Panc1 (cell line): Measurements from ENCODE around the gene ZER1. TPM values are rescaled to one million over a fixed set of nuclear protein-coding genes. Genes with fewer than 3 reads are reported as not detected.

Source experiments
- ATAC-seq: fragments of 200-7000 bp; cut with Tn5 transposase; 2 replicates; pipeline ENCODE4 v1.9.1; 2020; ENCODE audit warnings: mild to moderate bottlenecking, moderate library complexity
- BruUV-seq: library from RNA; stranded (reverse); fragments of 400-500 nt; replicated peaks from 2 replicates; lab custom pipeline; 2021; lab: Mats Ljungman, UMichigan
- CTCF ChIA-PET: fragments of 300-600 bp; sonication (Branson Sonifier 250); formaldehyde crosslinking; loops from one replicate; lab custom pipeline; 2022; ENCODE audit warnings: antibody characterized with exemption; lab: Charles Lee
- POLR2A ChIA-PET: fragments of 300-600 bp; sonication (Branson Sonifier 250); formaldehyde crosslinking; loops from one replicate; lab custom pipeline; 2022; ENCODE audit warnings: antibody characterized with exemption; lab: Charles Lee
- DNase-seq: peaks from one replicate; pipeline ENCODE4 v3.0.0-alpha.2; 2010; ENCODE audit warnings: low read depth, low spot score
- H3K27ac ChIP-seq: 2 replicates; pipeline ENCODE4 v1.5.1; 2011; ENCODE audit warnings: mild to moderate bottlenecking, low read length, inconsistent platforms
- H3K27me3 ChIP-seq: fragments of 200-500 bp; sonication (Bioruptor generic); 2 replicates; pipeline ENCODE4 v1.6.0; 2014; ENCODE audit warnings: low read length, inconsistent platforms; ENCODE audit not compliant: control insufficient read depth, insufficient read depth
- H3K36me3 ChIP-seq: fragments of 200-500 bp; sonication (Bioruptor generic); 2 replicates; pipeline ENCODE4 v1.5.1; 2014; ENCODE audit warnings: inconsistent platforms, mild to moderate bottlenecking, low read length, moderate library complexity; ENCODE audit not compliant: control insufficient read depth, insufficient read depth
- H3K4me1 ChIP-seq: 2 replicates; pipeline ENCODE4 v1.5.1; 2011; ENCODE audit warnings: inconsistent platforms, mild to moderate bottlenecking, low read length, moderate library complexity; ENCODE audit not compliant: control insufficient read depth, insufficient read depth
- H3K4me3 ChIP-seq, 2 experiments: 2 replicates each; pipeline ENCODE4 v1.5.1; 2011 to 2012; ENCODE audit warnings: low read depth in 2 of 2, low read length in 2 of 2, mild to moderate bottlenecking in 2 of 2, inconsistent platforms in 1 of 2, moderate library complexity in 1 of 2
- H3K9me3 ChIP-seq: fragments of 200-500 bp; sonication (Bioruptor generic); 2 replicates; pipeline ENCODE4 v1.5.1; 2014; ENCODE audit warnings: low read depth, mild to moderate bottlenecking, inconsistent platforms, low read length, moderate library complexity; ENCODE audit not compliant: control insufficient read depth, insufficient read depth
- POLR2AphosphoS5 ChIP-seq: IDR thresholded peaks from 2 replicates; pipeline ENCODE4 v1.6.1; 2012; ENCODE audit warnings: mild to moderate bottlenecking, low read depth, low read length, moderate library complexity
- SIN3A ChIP-seq: IDR thresholded peaks from 2 replicates; pipeline ENCODE4 v1.6.1; 2012; ENCODE audit warnings: low read depth, mild to moderate bottlenecking, low read length, moderate library complexity, borderline replicate concordance; ENCODE audit not compliant: insufficient read depth
- TCF7L2 ChIP-seq: IDR thresholded peaks from 2 replicates; pipeline ENCODE4 v1.6.1; 2011; ENCODE audit warnings: mild to moderate bottlenecking, low read depth, low read length, inconsistent platforms
- in situ Hi-C: cut with HindIII; loops from 2 replicates; pipeline ENCODE4 v1.10.0; 2016; ENCODE audit warnings: low sequenced_read_pairs, low pct_unique_long_range_greater_than_20kb
- intact Hi-C: fragments of 100-400 bp; cut with micrococcal nuclease; formaldehyde crosslinking; loops from one replicate; pipeline ENCODE4 v1.10.0; 2022; ENCODE audit not compliant: unreplicated experiment
- total RNA-seq: library from RNA; stranded (reverse); gene quantifications from one replicate; pipeline ENCODE4 v1.2.1, GENCODE V29; 2021; ENCODE audit not compliant: unreplicated experiment
- TF ChIP-seq, protein P1 (sequence below): fragments of 450-650 bp; IDR thresholded peaks from 2 replicates; pipeline ENCODE4 v1.5.1; 2017; ENCODE audit warnings: mild to moderate bottlenecking
- TF ChIP-seq, protein P2 (sequence below), 2 experiments: IDR thresholded peaks; 2 replicates each; pipeline ENCODE4 v1.6.1; 2011 to 2012; ENCODE audit warnings: low read depth in 2 of 2, control low read depth in 1 of 2, low read length in 1 of 2, mild to moderate bottlenecking in 1 of 2, moderate library complexity in 1 of 2; ENCODE audit not compliant: insufficient read depth in 1 of 2

Gene ZER1
- total RNA-seq, 1 experiment from 2014 or later: 16.2 TPM

DNA sequence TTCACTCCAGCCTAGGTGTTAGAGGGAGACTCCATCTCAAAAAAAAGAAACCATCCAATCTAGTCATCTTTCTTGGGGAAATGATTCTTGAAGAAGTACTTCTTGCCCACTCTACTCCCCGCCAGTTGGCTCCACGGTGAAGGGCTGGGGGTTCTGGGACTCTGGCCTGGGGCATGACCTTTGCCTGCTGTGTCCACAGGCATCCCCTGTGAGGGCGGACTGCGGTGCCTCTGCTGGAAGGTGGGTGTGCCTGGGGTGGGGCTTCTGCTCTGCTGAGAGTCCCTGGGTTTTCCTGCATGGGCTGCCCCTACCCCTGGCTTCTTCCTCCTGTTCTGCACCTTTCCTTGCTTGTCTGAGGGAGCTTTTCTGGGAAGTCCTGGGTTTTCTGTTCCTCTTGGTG lies 18.8 kb upstream of the ZER1 start:
- Histone ChIP-seq H3K4me1 (peaks cover 10% of the 10 kb centered on the region), H3K27ac (no peak overlapping the region), H3K36me3 (no peaks in the 10 kb centered on the region; the same call in 1 of the 2 replicates), H3K4me3 (no peak overlapping the region), H3K27me3 (no peaks in the 10 kb centered on the region), H3K9me3 (no peaks in the 10 kb centered on the region)
- TF ChIP-seq, protein P1, sequence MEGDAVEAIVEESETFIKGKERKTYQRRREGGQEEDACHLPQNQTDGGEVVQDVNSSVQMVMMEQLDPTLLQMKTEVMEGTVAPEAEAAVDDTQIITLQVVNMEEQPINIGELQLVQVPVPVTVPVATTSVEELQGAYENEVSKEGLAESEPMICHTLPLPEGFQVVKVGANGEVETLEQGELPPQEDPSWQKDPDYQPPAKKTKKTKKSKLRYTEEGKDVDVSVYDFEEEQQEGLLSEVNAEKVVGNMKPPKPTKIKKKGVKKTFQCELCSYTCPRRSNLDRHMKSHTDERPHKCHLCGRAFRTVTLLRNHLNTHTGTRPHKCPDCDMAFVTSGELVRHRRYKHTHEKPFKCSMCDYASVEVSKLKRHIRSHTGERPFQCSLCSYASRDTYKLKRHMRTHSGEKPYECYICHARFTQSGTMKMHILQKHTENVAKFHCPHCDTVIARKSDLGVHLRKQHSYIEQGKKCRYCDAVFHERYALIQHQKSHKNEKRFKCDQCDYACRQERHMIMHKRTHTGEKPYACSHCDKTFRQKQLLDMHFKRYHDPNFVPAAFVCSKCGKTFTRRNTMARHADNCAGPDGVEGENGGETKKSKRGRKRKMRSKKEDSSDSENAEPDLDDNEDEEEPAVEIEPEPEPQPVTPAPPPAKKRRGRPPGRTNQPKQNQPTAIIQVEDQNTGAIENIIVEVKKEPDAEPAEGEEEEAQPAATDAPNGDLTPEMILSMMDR: no peak
- no peak for TF ChIP-seq SIN3A
- TF ChIP-seq, protein P2, sequence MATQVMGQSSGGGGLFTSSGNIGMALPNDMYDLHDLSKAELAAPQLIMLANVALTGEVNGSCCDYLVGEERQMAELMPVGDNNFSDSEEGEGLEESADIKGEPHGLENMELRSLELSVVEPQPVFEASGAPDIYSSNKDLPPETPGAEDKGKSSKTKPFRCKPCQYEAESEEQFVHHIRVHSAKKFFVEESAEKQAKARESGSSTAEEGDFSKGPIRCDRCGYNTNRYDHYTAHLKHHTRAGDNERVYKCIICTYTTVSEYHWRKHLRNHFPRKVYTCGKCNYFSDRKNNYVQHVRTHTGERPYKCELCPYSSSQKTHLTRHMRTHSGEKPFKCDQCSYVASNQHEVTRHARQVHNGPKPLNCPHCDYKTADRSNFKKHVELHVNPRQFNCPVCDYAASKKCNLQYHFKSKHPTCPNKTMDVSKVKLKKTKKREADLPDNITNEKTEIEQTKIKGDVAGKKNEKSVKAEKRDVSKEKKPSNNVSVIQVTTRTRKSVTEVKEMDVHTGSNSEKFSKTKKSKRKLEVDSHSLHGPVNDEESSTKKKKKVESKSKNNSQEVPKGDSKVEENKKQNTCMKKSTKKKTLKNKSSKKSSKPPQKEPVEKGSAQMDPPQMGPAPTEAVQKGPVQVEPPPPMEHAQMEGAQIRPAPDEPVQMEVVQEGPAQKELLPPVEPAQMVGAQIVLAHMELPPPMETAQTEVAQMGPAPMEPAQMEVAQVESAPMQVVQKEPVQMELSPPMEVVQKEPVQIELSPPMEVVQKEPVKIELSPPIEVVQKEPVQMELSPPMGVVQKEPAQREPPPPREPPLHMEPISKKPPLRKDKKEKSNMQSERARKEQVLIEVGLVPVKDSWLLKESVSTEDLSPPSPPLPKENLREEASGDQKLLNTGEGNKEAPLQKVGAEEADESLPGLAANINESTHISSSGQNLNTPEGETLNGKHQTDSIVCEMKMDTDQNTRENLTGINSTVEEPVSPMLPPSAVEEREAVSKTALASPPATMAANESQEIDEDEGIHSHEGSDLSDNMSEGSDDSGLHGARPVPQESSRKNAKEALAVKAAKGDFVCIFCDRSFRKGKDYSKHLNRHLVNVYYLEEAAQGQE (IDR thresholded peaks at IDR 0.05; ENCODE audit: insufficient read depth in 1 of 2, low read depth in 2 of 2, low read length in 1 of 2): no peak
- TF ChIP-seq POLR2AphosphoS5: no peak
- TF ChIP-seq TCF7L2: no peak
- POLR2A ChIA-PET: no interaction called here
- in situ Hi-C loops (no loop called here), intact Hi-C loops (no loop called here)
- CTCF ChIA-PET: no interaction called here
- BruUV-seq: no TSS peak
- no peak for ATAC-seq
- DNase-seq: no peak

DNA sequence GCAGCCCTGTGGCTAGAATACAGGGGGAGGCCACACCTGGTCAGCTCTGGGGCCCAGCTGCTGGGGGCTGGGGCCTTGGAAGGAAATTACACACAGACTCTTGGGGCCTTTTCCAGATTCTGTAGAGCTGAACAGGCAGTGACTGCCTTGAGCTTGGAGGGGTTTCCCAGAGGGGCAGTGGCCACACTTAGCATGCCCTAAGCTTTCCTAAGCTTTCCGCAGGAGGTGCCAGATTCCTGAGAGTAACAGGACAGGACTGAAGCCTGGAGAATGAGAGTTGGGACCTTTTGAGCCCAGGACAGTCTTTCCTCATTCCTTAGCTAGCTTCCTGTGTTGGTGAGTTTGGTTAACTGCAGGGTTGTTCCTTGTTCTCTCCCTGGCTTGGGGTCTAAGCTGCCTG lies 16.7 kb upstream of the ZER1 start:
- Histone ChIP-seq H3K27ac (no peak overlapping the region), H3K9me3 (no peaks in the 10 kb centered on the region), H3K4me1 (peaks cover 10% of the 10 kb centered on the region), H3K27me3 (no peaks in the 10 kb centered on the region), H3K36me3 (no peaks in the 10 kb centered on the region; the same call in 1 of the 2 replicates), H3K4me3 (peak overlapping the region in 1 of 2 experiments; percentile 75; a peak in 1 of 4 replicates)
- no peak for TF ChIP-seq TCF7L2
- no peak for TF ChIP-seq POLR2AphosphoS5
- TF ChIP-seq, protein P1: no peak
- TF ChIP-seq SIN3A: no peak
- TF ChIP-seq, protein P2 (IDR thresholded peaks at IDR 0.05; ENCODE audit: insufficient read depth in 1 of 2, low read depth in 2 of 2, low read length in 1 of 2): no peak
- ChIA-PET POLR2A (no interaction called here), CTCF (interaction anchor here (1.0 kb wide), 1 partner anchor 55 kb away, joined by 3 read pairs; no protein-coding TSS in a partner anchor)
- DNase-seq (no peak), ATAC-seq (no peak)
- in situ Hi-C loops: no loop called here
- BruUV-seq: no TSS peak
- intact Hi-C loops: no loop called here
